HEK293 (cell line): Measurements from ENCODE around the gene IGFBP2.

Source experiments
- CTCF ChIP-seq: fragments of 450-650 bp; formaldehyde crosslinking; IDR thresholded peaks from 2 replicates; pipeline ENCODE4 v1.5.1; 2016; ENCODE audit warnings: missing biosample characterization, missing genetic modification characterization
- HOXA7 ChIP-seq: sonication (generic); formaldehyde crosslinking; IDR thresholded peaks from 2 replicates; pipeline ENCODE4 v1.8.1; 2022; ENCODE audit warnings: missing genetic modification reagents, borderline replicate concordance
- PRDM1 ChIP-seq: fragments of 450-650 bp; formaldehyde crosslinking; IDR thresholded peaks from 2 replicates; pipeline ENCODE4; 2016; ENCODE audit warnings: missing biosample characterization, missing genetic modification characterization
- REST ChIP-seq: fragments of 450-650 bp; formaldehyde crosslinking; IDR thresholded peaks from 2 replicates; pipeline ENCODE4 v1.5.1; 2016; ENCODE audit warnings: missing biosample characterization, missing genetic modification characterization
- SCRT1 ChIP-seq: fragments of 450-650 bp; formaldehyde crosslinking; IDR thresholded peaks from 2 replicates; pipeline ENCODE4 v1.5.1; 2016; ENCODE audit warnings: missing biosample characterization, missing genetic modification characterization, borderline replicate concordance
- SCRT2 ChIP-seq: fragments of 450-650 bp; formaldehyde crosslinking; IDR thresholded peaks from 2 replicates; pipeline ENCODE4 v1.5.1; 2016; ENCODE audit warnings: missing biosample characterization, missing genetic modification characterization
- ZNF10 ChIP-seq: fragments of 450-650 bp; formaldehyde crosslinking; IDR thresholded peaks from 2 replicates; pipeline ENCODE4 v1.5.1; 2017; ENCODE audit warnings: missing biosample characterization, missing genetic modification characterization
- ZNF24 ChIP-seq: fragments of 450-650 bp; formaldehyde crosslinking; IDR thresholded peaks from 2 replicates; pipeline ENCODE4 v1.5.1; 2016; ENCODE audit warnings: missing biosample characterization, missing genetic modification characterization
- ZNF530 ChIP-seq: fragments of 450-650 bp; formaldehyde crosslinking; IDR thresholded peaks from 2 replicates; pipeline ENCODE4 v1.5.1; 2016; ENCODE audit warnings: low read depth, missing biosample characterization, missing genetic modification characterization
- ZSCAN23 ChIP-seq: fragments of 450-650 bp; formaldehyde crosslinking; IDR thresholded peaks from 2 replicates; pipeline ENCODE4 v1.5.1; 2016; ENCODE audit warnings: missing biosample characterization, missing genetic modification characterization

DNA sequence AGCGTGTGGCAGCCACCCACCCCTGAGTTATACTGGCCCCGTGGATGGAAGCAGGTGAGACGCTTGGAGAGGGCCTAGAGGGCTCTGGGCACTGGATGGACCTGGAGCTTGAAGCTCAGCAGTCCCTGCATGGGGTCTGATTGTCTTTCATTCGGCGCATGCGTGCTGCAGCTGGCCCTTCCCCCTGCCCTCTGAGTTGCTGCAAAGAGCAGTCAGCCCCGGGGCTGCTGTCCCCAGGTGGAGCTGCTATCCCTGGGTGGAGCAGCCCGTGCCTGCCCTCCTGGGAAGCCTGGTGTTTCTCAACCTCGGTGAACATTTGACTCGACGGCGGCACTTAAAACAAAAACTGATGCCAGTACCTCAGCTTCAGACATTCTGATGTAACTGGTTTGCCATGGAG is 32.5 kb downstream of the IGFBP2 start:
- no peak for TF ChIP-seq CTCF (tag by site-specific recombination)
- no peak for TF ChIP-seq ZSCAN23
- no peak for TF ChIP-seq ZNF530
- TF ChIP-seq HOXA7 (CRISPR knock-in tag): no peak
- no peak for TF ChIP-seq ZNF10 (tag by site-specific recombination)
- no peak for TF ChIP-seq SCRT1 (tag by site-specific recombination)
- no peak for TF ChIP-seq PRDM1
- no peak for TF ChIP-seq REST (tag by site-specific recombination)
- TF ChIP-seq SCRT2: no peak
- TF ChIP-seq ZNF24 (tag by site-specific recombination): no peak
